GM12878 (cell line): ENCODE measurements around the gene PLXDC1. TPM values are rescaled to one million over a fixed set of nuclear protein-coding genes. Genes with fewer than 3 reads are reported as not detected.

Experiments used
- CHD1 ChIP-seq: IDR thresholded peaks from 2 replicates; pipeline ENCODE4 v1.6.1; 2012; ENCODE audit warnings: low read depth, low read length, improper control_type of control experiment
- ETV6 ChIP-seq, 2 experiments: fragments of 450-650 bp in 1 of 2; IDR thresholded peaks in 1 of 2; conservative IDR thresholded peaks in 1 of 2; 2 replicates each; pipeline ENCODE4 v1.6.1; 2014; ENCODE audit warnings: antibody characterized with exemption in 1 of 2, borderline replicate concordance in 1 of 2, low read depth in 1 of 2, mild to moderate bottlenecking in 1 of 2, moderate library complexity in 1 of 2
- EZH2 ChIP-seq: IDR thresholded peaks from 2 replicates; pipeline ENCODE4 v1.6.1; 2012; ENCODE audit warnings: low read depth, mild to moderate bottlenecking, control low read depth, inconsistent platforms, low read length, borderline replicate concordance; ENCODE audit not compliant: control insufficient read depth
- IKZF2 ChIP-seq, 2 experiments: fragments of 450-650 bp; IDR thresholded peaks; 2 replicates each; pipeline ENCODE4 v1.6.1; 2017; ENCODE audit warnings: mild to moderate bottlenecking in 2 of 2, moderate library complexity in 2 of 2
- MYB ChIP-seq: fragments of 150-350 bp; IDR thresholded peaks from 2 replicates; pipeline ENCODE4 v1.6.1; 2014; ENCODE audit warnings: mild to moderate bottlenecking, low read depth, low read length, borderline replicate concordance
- MYC ChIP-seq: IDR thresholded peaks from 2 replicates; pipeline ENCODE4 v1.6.1; 2011; ENCODE audit warnings: mild to moderate bottlenecking, low read length, moderate library complexity, inconsistent platforms; ENCODE audit not compliant: insufficient read depth, insufficient replicate concordance, insufficient read length, severe bottlenecking
- NR2C2 ChIP-seq: IDR thresholded peaks from 2 replicates; pipeline ENCODE4 v1.6.1; 2011; ENCODE audit warnings: borderline replicate concordance, low read depth; ENCODE audit not compliant: control insufficient read depth, insufficient read length
- NRF1 ChIP-seq: conservative IDR thresholded peaks from 2 replicates; pipeline ENCODE4 v1.6.1; 2011; ENCODE audit warnings: mild to moderate bottlenecking, low read depth, low read length, improper control_type of control experiment
- PAX8 ChIP-seq: fragments of 450-650 bp; IDR thresholded peaks from 2 replicates; pipeline ENCODE4 v1.6.1; 2017; ENCODE audit warnings: mild to moderate bottlenecking, moderate library complexity
- SMC3 ChIP-seq: IDR thresholded peaks from 2 replicates; pipeline ENCODE4 v1.6.1; 2011; ENCODE audit warnings: low read length, improper control_type of control experiment, borderline replicate concordance
- SRF ChIP-seq, 2 experiments: IDR thresholded peaks; 2 replicates each; pipeline ENCODE4 v1.6.1; 2011; ENCODE audit warnings: low read depth in 2 of 2, low read length in 2 of 2, mild to moderate bottlenecking in 1 of 2, moderate library complexity in 1 of 2
- TAF1 ChIP-seq: IDR thresholded peaks from 2 replicates; pipeline ENCODE4 v1.6.1; 2011; ENCODE audit warnings: mild to moderate bottlenecking, low read depth, low read length, borderline replicate concordance
- TCF3 ChIP-seq: IDR thresholded peaks from 2 replicates; pipeline ENCODE4 v1.6.1; 2012; ENCODE audit warnings: low read depth, mild to moderate bottlenecking, low read length, borderline replicate concordance; ENCODE audit not compliant: insufficient read depth
- ZNF207 ChIP-seq: fragments of 450-650 bp; IDR thresholded peaks from 2 replicates; pipeline ENCODE4 v1.6.1; 2014; ENCODE audit warnings: antibody characterized with exemption, mild to moderate bottlenecking, borderline replicate concordance
- polyA plus RNA-seq, 11 experiments: library from polyadenylated mRNA; depleted of rRNA in 4 of 11; unstranded in 6 of 11; stranded (reverse) in 5 of 11; fragments of >200 nt; fragmentation: Nextera tagmentation in 4 of 11; fragmentation: Illumina TruSeq in 1 of 11; extraction: Ambion mirVana in 4 of 11; extraction: Trizol in 1 of 11; gene quantifications; 1 replicate in 1 of 11; 2 replicates in 10 of 11; pipeline versions ENCODE4 v1.2.1 to v1.2.3, GENCODE V29; 2011 to 2016; ENCODE audit warnings: inconsistent platforms in 2 of 11, missing spikeins in 2 of 11, low read depth in 1 of 11
- total RNA-seq, 4 experiments: library from RNA; depleted of rRNA in 3 of 4; stranded (reverse); fragments of >200 nt in 3 of 4; fragmentation: Illumina TruSeq in 1 of 4; extraction: Trizol in 1 of 4; gene quantifications; 2 replicates each; pipeline versions ENCODE4 v1.2.1 to v1.2.3, GENCODE V29; 2013 to 2021
- TF ChIP-seq, protein P1 (sequence below): fragments of 450-650 bp; IDR thresholded peaks from 2 replicates; pipeline ENCODE4 v1.6.1; 2017; ENCODE audit warnings: mild to moderate bottlenecking, low read depth, inconsistent platforms; ENCODE audit not compliant: poor library complexity, severe bottlenecking
- TF ChIP-seq, protein P2 (sequence below): IDR thresholded peaks from 2 replicates; pipeline ENCODE4 v1.6.1; 2011; ENCODE audit warnings: borderline replicate concordance, low read depth, mild to moderate bottlenecking, moderate library complexity, low read length; ENCODE audit not compliant: insufficient read depth, poor library complexity, severe bottlenecking
- TF ChIP-seq, protein P3 (sequence below): fragments of 450-650 bp; IDR thresholded peaks from 2 replicates; pipeline ENCODE4 v1.6.1; 2018; ENCODE audit warnings: mild to moderate bottlenecking, low read depth, moderate library complexity; ENCODE audit not compliant: partially characterized antibody
- TF ChIP-seq, protein P4 (sequence below): fragments of 450-650 bp; IDR thresholded peaks from 2 replicates; pipeline ENCODE4 v1.6.1; 2014; ENCODE audit warnings: mild to moderate bottlenecking
- TF ChIP-seq, protein P5 (sequence below), 3 experiments: IDR thresholded peaks in 2 of 3; conservative IDR thresholded peaks in 1 of 3; 2 replicates each; pipeline ENCODE4 v1.5.1; 2011; ENCODE audit warnings: low read depth in 3 of 3, low read length in 3 of 3, mild to moderate bottlenecking in 3 of 3, control low read depth in 2 of 3, moderate library complexity in 2 of 3, inconsistent platforms in 1 of 3, mixed read lengths in 1 of 3; ENCODE audit not compliant: control insufficient read depth in 2 of 3, insufficient read depth in 1 of 3; ENCODE audit errors: extremely low read depth in 1 of 3

Gene PLXDC1
- total and polyA plus RNA-seq, 10 of the 15 experiments (the other 5 are each of a cell fraction or from before 2014, with no cell fraction given), result 0.03 to 0.30 (median 0.22) TPM; not detected in 7

DNA sequence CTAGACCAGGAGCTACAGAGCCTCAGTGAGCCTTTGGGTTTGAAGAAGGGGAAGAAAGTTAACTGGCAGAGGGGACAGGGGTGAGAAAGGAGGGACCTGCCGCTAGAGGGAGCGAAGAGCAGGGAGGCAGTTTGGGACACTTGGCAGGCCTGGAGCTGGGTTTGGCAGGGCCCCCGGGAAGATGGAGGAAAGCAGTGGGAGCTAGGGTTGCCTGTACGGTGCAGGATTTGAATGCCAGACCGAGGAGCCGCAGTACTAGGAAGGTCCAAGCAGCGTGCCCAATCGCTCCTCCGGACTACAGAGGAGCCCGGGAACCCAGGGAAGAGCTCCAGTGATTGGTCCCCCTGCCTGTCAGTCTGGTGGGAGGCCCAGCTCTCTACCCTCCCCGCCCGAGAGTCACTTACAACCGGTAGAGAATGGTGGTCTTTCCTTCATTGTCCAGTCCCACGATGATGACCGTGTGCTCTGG lies 13.3 kb upstream of the PLXDC1 start (continued):
- TF ChIP-seq, protein P1, sequence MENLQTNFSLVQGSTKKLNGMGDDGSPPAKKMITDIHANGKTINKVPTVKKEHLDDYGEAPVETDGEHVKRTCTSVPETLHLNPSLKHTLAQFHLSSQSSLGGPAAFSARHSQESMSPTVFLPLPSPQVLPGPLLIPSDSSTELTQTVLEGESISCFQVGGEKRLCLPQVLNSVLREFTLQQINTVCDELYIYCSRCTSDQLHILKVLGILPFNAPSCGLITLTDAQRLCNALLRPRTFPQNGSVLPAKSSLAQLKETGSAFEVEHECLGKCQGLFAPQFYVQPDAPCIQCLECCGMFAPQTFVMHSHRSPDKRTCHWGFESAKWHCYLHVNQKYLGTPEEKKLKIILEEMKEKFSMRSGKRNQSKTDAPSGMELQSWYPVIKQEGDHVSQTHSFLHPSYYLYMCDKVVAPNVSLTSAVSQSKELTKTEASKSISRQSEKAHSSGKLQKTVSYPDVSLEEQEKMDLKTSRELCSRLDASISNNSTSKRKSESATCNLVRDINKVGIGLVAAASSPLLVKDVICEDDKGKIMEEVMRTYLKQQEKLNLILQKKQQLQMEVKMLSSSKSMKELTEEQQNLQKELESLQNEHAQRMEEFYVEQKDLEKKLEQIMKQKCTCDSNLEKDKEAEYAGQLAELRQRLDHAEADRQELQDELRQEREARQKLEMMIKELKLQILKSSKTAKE, result peak; percentile 27
- TF ChIP-seq EZH2, result no peak
- no peak for TF ChIP-seq CHD1
- TF ChIP-seq, protein P2, sequence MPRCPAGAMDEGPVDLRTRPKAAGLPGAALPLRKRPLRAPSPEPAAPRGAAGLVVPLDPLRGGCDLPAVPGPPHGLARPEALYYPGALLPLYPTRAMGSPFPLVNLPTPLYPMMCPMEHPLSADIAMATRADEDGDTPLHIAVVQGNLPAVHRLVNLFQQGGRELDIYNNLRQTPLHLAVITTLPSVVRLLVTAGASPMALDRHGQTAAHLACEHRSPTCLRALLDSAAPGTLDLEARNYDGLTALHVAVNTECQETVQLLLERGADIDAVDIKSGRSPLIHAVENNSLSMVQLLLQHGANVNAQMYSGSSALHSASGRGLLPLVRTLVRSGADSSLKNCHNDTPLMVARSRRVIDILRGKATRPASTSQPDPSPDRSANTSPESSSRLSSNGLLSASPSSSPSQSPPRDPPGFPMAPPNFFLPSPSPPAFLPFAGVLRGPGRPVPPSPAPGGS, result no peak
- TF ChIP-seq ZNF207, result no peak
- no peak for TF ChIP-seq NRF1
- TF ChIP-seq, protein P3, sequence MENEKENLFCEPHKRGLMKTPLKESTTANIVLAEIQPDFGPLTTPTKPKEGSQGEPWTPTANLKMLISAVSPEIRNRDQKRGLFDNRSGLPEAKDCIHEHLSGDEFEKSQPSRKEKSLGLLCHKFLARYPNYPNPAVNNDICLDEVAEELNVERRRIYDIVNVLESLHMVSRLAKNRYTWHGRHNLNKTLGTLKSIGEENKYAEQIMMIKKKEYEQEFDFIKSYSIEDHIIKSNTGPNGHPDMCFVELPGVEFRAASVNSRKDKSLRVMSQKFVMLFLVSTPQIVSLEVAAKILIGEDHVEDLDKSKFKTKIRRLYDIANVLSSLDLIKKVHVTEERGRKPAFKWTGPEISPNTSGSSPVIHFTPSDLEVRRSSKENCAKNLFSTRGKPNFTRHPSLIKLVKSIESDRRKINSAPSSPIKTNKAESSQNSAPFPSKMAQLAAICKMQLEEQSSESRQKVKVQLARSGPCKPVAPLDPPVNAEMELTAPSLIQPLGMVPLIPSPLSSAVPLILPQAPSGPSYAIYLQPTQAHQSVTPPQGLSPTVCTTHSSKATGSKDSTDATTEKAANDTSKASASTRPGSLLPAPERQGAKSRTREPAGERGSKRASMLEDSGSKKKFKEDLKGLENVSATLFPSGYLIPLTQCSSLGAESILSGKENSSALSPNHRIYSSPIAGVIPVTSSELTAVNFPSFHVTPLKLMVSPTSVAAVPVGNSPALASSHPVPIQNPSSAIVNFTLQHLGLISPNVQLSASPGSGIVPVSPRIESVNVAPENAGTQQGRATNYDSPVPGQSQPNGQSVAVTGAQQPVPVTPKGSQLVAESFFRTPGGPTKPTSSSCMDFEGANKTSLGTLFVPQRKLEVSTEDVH, result peak; percentile 30
- no peak for TF ChIP-seq MYB
- no peak for TF ChIP-seq MYC
- peak; percentile 51 to 66 for TF ChIP-seq IKZF2 (IDR thresholded peaks at IDR 0.05)
- TF ChIP-seq PAX8, result no peak
- TF ChIP-seq SMC3, result peak; percentile 26; the same call in 1 of the 2 replicates
- TF ChIP-seq SRF (IDR thresholded peaks at IDR 0.05; ENCODE audit: low read depth in 2 of 2, low read length in 2 of 2), result no peak
- TF ChIP-seq, protein P4, sequence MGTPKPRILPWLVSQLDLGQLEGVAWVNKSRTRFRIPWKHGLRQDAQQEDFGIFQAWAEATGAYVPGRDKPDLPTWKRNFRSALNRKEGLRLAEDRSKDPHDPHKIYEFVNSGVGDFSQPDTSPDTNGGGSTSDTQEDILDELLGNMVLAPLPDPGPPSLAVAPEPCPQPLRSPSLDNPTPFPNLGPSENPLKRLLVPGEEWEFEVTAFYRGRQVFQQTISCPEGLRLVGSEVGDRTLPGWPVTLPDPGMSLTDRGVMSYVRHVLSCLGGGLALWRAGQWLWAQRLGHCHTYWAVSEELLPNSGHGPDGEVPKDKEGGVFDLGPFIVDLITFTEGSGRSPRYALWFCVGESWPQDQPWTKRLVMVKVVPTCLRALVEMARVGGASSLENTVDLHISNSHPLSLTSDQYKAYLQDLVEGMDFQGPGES, result 0 out of 2 replicates have a peak, but pooled peaks have one; percentile 38
- TF ChIP-seq, protein P5, sequence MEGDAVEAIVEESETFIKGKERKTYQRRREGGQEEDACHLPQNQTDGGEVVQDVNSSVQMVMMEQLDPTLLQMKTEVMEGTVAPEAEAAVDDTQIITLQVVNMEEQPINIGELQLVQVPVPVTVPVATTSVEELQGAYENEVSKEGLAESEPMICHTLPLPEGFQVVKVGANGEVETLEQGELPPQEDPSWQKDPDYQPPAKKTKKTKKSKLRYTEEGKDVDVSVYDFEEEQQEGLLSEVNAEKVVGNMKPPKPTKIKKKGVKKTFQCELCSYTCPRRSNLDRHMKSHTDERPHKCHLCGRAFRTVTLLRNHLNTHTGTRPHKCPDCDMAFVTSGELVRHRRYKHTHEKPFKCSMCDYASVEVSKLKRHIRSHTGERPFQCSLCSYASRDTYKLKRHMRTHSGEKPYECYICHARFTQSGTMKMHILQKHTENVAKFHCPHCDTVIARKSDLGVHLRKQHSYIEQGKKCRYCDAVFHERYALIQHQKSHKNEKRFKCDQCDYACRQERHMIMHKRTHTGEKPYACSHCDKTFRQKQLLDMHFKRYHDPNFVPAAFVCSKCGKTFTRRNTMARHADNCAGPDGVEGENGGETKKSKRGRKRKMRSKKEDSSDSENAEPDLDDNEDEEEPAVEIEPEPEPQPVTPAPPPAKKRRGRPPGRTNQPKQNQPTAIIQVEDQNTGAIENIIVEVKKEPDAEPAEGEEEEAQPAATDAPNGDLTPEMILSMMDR (IDR thresholded peaks at IDR 0.05 in 2 of 3, conservative IDR thresholded peaks at IDR 0.05 in 1 of 3; ENCODE audit: control insufficient read depth in 2 of 3, extremely low read depth in 1 of 3, insufficient read depth in 1 of 3, low read depth in 3 of 3, low read length in 3 of 3), result peak; percentile 83 to 95 (median 89)
- TF ChIP-seq TCF3, result no peak
- no peak for TF ChIP-seq TAF1
- TF ChIP-seq ETV6 (conservative IDR thresholded peaks at IDR 0.05 in 1 of 2, IDR thresholded peaks at IDR 0.05 in 1 of 2; ENCODE audit: borderline replicate concordance in 1 of 2, low read depth in 1 of 2), result no peak
- no peak for TF ChIP-seq NR2C2
